Activated CD4-positive, CD25-positive, alpha-beta regulatory T cell (primary cell): ENCODE results near the gene LHX4.

Source experiments
- DNase-seq, 4 experiments: peaks; one replicate each; lab custom pipeline; 2025; lab: John Stamatoyannopoulos, UW

The LHX4 gene

DNA sequence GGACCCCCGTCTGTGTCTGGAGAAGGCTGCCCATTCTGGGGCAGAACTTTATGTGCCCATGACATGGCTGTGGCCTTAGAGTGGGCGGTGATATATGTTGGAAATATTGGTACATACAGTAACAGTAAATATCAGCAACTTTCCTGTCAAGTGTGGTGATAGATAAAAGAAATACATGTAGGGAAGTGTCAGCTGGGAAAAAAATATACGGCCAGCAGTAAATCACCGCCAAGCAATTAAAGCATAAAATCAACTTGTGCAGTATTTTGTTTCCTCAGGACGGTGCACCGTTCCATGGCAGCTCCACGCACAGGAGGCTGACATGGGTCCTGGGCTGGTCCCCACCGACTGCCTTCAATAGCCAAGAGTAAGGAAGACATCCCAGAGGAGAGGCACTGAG, 27.4 kb downstream of the LHX4 start:
- no peak for DNase-seq

DNA sequence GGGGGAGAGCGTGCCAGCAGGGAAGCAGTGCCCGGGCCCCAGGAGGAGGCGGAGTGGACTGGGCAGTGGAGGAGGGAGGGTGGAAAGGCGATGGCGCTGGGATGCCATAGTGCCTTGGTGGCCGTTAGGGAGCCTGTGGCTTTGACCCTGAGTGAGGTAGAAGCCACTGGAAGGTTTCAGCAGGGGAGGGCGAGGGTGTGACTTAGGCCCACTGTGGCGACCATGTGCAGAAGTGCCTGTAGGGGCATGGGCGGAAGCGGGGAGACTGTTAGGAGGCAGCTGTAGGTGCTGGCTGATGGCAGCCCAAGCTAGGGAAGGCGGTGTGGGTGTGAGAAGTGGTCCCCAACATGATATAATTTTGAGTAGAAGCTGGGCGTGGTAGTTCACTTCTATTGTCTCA, 28.2 kb downstream of the LHX4 start:
- no peak for DNase-seq

DNA sequence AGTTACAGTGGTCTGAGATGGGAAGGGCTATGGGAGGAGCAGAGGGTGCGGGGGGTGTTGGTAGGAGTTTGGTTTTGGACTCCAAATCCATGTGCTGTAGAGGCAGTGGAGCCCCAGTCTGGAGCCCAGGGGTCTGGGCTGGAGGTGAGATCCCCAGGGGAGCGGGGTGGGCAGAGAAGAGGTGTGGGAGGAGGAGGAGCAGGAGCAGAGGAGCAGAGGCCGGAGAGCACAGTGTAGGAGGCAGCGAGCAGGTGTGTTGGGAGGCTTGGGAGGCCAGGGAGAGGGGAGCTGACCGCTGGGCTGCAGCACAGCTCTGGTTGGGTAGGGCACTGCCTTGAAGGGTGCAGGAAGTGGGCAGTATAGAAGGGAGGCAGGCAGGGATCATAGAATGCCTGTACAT, 28.9 kb downstream of the LHX4 start:
- no peak for DNase-seq

DNA sequence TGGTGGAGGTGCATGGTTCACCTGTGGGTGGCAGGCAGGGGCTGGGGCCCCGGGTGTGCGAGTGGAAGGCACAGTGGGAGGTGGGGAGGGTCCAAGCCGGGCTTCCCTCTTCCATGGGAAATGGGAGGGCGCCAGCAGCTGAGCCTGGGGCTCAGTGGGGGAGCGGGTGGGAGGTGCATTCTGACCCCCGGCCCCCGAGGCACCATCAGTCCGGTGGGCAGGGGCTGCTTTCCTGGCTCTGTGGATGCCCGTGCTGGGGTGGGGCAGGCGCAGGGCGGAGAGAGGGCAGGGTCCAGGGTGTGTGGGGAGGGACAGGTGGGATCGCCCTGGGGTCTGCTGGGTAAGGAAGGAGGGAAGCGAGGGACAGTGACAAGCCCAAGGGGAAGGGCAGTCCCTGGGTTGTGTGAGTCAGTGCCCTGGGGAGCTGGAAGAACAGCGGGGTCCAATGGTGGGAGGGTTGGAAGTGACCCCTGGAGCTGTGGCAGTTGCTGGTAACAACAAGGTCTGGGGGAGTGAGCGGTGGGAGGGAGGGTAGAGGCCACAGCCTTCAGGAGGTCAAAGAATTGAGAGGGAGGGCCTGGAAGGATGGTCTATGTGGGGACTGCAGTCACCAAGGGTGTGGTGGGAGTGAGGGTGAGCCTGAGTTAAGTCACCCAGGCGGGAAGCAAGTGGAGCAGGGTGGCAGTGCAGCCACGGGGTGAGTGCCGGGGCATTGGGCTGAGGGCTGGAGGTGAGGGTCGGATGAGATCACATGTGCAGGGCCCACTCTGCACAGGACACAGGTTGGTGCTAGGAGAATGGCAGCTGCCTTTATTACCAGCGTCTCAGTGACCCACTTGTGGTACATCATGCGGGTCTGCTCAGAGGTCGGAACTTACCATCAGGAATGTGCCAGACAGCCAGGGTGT, 29.6 kb downstream of the LHX4 start:
- DNase-seq, result no peak

DNA sequence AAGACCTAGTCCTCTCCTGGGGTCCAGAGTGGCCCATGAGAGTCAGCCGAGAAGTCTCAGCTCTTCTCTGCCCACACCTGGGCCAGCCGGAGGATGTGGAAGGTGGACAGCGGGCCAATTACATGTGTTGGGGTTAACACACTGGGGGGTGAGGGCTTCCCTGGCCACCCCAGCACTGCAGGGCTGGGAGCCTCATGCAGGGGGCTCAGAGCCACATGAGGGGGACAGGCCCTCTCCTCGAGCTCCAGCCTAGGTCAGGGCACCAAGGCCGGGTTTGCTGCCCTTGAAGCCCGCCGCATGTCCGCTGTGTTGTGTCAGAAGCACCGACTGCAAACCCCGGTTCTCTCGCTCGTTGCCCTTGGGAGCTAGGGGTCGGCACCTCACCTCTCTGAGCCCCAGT, 30.5 kb downstream of the LHX4 start:
- no peak for DNase-seq

DNA sequence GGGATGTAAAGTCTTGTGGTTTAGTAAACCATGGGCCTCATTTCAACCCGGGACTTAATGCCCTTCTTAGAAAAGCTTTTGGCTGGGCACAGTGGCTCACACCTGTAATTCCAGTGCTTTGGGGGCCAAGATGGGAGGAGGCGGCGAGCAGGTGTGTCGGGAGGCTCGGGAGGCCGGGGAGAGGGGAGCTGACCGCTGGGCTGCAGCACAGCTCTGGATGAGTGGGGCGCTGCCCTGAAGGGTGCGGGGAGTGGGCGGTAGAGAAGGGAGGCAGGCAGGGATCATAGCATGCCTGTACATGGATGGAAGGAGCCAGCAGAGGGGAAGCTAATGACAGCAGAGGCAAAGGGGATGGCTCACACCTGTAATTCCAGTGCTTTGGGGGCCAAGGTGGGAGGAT, 31.0 kb downstream of the LHX4 start:
- no peak for DNase-seq

DNA sequence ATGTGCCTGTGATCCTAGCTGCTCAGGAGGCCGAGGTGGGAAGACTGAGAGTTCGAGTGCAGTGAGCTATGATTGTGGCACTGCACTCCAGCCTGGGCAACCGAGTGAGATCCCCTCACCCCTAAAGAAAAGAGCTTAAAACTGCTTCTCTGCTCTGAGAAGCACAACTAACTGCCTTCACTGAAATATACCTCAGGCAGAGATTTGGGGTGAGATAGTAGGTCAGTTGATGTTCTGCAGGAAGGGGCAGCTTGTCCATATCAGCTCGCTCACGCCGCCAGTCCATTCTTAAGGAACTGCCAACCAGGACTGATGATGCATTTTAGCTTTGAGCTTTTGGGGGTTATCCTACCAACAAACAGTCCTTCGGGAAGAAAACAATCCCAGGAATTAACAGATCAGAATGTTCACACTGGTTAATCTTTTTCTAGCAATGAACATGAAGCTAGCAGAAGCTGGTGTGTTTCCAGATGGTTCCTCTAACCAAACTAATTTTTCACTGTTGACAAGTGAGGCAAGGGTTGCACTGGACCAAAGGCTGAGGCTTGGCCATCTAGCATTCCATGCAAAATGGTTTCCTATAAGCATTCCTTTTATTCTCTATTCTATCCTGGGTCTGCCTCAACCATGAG, 31.6 kb downstream of the LHX4 start:
- no peak for DNase-seq

DNA sequence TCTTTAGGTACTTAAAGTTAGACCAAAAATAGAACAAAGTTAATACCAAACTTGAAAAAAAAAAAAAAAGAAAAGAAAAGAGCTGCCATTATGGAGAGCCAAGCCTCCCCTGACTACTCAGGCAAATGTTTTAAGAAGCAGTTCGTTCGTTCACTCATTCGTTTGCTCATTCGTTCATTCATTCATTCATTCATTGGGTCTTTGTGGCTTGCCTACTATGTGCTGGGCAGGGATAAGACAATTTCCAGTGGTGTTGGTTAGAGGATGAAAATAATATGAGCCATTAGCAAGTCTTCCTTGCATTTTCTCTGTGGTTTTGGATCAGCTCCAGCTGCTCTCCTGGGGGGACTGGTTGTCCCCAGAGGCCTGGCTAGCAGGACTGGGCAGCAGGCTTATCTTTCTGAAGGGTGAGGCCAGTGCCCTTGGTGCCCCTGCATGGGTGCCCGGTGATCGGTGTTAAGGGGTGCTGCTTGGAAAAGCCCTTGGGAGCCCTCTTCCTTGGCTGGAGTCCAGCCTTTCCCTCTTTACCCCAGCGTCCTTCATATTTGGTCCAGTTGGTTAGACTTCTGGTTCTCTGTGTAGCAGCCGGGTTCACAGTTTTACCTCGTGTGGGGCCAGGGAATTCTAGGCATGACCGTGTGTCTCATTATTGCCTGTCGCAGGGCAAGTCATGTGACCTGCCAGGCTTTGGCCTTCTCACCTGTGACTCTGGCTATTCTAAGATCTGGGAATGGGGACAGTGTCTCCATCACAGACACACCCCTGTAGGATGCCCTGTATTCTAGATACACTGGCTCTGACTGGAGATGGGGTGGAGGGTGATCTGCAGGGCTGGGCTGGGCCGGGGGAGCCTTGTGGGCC, 32.8 kb downstream of the LHX4 start:
- no peak for DNase-seq

DNA sequence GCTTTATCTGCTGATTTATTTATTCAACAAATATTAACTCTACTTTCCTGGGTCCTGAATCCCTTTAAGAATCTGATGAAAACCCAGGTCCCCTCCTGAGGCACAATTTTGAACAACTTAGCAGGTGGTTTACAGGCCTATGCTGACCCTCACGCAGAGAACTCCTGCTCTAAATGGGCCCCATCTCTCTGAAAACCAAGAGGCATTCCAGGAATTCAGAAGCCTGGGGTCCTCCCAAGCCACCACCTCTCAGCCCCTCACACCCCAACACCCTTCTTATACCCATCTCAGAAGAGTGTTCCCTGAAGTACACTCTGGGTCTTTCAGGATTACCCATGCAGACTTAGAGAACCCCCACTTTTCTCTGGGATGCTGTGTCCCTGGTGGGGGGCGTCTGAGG, 34.5 kb downstream of the LHX4 start:
- no peak for DNase-seq

DNA sequence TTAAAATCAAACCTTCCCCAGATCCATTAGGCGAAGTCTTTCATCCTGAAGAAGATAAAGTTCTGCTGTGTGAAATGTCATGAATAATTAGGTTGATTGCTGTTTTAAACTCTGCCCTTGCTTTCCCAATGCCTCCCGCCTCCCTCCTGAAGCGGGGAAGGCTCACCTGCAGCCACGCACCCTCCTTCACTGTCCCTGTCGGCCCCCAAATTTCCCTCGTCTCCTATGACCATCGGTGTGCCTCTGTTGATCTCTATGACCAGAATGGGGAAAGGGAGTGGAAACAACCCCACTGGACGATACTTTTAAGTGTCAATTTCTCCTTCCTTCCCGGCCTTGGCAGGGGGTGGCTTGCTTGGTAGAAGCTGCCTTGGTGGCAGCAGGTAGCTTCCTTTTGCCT, 35.1 kb downstream of the LHX4 start:
- DNase-seq, result no peak

DNA sequence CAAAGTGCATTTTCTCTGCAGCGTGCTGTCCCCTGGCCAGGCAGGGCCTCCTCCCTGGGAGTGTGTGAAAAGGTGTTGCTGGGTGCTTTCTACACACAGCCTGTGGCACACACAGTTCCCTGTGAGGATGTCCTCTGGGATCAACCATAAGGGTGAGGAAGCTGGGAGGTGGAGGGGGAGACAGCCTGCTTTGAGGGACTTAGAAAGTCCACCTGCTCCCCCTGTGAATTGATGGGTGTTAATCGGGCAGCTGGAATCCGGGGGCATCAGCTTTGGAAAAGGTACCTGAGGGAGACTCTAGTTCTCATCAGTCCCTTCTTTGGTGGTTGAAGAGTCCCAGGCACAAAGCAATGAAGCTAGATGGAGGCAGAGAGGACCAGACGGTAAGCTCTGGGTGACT, 35.8 kb downstream of the LHX4 start:
- no peak for DNase-seq

DNA sequence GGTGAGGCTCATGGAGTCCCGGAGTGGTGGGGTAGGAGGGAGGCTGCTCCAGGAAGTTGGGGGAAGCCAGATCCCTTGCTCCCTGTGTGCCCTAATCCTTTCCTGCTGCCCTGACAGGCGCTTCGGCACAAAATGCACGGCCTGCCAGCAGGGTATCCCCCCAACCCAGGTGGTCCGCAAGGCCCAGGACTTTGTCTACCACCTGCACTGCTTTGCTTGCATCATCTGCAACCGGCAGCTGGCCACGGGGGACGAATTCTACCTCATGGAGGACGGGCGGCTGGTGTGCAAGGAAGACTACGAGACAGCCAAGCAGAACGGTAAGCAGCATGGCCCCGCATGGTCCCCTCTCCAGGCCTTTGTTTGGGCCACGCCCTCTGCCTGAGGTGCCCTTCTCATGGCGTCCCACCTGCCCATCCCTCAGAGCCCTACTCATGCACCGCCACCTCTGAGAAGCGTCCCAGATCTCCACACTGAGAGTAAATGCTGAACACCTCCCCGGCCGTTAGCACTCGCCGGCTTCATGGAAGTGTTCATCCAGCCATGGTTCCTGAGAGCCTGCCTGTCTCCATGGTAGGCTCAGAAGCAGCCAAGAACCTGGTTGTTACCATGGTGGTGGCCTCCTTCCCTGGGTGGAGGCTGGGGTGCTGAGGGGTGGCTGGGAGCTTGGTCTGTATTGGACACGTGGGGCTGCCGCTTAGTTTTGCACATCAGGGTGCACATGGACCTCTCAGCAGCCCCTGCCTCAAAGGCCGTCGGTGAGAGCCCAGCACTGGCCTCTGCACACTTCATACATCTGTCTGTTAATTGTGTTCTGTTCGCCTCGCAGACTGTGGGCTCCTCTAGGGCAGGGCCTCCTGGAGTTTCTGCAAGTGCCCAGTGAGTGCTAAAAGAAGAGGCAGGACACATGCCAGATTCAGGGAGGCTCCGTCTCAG, 36.5 kb downstream of the LHX4 start:
- DNase-seq, result no peak

DNA sequence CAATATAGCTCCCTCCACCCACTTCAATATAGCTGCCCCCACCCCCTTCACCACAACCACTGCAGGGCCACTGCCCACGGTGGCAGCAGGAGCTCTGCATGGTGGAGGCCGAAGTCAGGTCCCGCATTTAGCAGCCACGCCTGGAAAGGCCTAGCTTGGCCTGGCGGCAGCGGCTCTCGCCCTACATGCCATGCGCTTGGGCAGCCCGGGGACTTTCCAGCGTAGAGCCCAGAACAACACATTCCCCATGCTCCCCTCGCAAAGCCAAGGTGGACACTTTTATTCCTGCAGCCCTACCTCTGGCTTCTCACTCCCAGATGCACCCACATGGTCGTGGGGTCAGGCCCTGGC, 37.1 kb downstream of the LHX4 start:
- no peak for DNase-seq

DNA sequence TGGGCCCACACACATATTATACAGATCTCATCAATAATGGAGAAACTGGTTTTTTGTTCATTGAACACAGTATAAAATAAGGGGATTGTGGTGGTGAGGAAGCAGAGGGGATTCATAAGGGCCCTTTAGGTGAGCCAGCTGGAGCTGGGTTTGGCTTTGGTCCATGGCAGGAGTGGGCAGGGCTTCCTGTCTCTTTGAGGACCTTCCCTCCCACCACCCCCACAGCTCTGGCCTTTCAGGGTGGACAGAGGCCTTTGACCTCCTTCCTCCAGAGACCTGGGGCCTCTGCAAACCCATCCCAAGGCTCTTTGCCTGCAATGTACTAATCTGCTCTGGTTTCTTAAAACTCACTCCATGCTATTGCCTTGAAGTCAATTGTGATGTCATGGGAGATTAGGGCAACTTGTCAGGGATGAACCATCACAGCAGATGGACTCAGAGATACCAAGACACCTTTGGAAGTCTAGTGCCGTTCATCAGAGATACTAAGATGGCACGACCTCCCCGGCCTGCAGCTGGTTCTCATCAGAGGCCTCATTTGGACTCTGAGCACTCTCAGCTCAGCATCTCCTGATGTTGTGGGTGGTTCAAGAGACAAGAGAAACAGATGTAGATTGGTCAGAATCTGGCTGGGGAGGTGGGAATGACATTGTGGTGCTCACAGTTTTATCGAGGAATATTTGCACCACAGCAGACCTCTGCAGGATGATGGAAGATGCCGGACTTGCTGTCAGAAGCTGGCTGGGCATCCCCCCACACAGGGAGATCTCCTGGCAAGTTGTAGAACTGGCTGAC, 37.9 kb downstream of the LHX4 start:
- DNase-seq, result no peak

DNA sequence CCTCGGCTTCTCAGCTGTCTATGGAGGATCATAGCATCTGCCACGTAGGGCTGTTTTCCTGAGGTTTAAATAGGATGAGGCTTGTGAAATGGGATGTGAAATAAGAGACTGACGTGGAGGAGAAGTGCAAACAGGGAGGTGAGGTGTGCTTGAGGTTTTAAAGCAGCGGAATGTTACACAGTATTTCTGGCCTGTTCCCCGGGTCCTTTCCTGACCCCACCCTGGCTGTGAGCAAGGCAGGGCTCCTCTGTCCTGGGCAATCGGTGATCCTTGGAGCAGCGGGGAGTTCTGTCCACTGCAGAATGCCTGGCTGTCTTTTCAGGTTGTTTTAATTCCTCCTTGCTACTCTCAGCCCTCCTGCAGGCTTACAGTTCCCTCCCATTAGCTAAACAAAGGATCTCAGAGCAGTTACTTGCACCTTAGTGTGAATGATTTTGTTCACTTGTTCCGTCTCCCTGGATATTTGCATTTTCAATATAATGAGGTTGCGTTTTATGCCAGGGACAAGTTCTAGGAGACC, 38.6 kb downstream of the LHX4 start:
- no peak for DNase-seq

DNA sequence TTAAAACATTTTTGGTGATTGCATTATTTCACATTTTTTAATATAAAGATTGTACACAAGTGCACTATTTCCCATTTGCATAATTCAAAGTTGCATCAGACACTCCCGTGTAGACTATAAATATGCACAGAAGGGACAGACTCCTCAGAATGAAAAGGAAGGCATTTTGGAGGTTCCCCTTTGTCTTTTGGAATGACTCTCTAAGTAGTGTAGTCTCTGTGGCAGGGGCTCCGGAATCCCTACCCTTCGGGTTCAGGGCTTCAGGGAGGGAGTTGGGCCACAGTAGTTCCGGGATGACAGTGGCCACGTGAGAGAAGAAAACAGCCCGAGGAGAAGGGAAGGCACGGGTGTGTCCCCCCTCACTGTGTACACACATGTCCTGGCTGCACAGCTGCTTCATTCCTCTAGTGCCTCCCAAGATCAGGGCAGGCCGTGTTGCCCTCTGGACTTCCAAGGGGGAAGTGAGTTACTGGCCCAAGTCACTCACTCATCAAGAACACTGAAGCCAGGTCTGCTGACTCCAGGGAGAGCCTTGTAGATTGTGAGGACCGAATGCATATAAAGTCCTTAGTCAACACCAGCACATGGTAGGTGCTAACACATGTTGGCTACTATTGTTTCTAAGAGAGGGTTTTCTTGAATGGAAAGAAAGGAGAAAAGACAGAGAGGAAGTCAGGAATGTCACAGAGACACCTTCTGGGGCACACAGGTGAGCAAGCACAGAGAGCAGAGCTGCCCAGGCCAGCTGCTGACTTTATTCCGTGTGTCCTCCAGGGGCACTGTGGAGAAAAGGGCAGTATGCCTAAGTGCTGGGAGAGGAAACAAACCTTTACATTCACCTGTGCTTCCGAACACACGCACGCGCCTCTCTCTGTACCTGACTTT, 39.8 kb downstream of the LHX4 start:
- no peak for DNase-seq

DNA sequence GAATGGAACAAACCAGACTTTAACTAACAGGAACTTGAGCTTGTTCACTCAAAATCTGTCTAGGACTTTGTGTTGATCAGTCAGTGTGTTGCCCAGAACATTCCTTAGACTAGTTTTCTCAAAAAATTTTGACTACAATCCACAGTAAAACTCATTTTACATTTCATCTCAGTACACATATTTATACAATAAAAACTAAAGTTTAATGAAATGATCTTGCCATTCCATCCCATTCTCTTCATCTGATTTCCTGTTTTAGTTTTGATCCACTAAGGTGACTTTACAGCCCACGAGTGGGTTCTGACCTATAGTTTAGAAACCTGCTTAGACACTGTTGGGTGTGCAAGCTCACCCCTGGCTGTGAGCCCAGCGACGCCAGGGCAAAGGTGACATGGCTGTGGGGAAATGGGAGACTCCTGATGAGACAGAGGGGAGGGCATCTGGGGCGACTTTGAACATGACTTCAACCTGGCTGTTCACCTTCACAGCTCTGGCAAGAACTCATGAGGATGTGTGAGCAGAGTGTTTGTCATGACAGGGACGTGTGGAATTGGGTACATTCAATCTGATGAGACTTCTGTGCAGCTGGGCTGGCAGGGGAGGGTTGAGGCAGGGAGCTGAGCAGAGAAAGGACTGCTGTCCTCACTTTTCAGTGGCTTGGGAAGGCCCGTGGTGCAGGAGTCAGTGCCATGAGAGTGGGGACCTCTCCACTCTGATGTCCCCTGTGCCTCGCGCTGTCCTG, 40.6 kb downstream of the LHX4 start:
- no peak for DNase-seq

DNA sequence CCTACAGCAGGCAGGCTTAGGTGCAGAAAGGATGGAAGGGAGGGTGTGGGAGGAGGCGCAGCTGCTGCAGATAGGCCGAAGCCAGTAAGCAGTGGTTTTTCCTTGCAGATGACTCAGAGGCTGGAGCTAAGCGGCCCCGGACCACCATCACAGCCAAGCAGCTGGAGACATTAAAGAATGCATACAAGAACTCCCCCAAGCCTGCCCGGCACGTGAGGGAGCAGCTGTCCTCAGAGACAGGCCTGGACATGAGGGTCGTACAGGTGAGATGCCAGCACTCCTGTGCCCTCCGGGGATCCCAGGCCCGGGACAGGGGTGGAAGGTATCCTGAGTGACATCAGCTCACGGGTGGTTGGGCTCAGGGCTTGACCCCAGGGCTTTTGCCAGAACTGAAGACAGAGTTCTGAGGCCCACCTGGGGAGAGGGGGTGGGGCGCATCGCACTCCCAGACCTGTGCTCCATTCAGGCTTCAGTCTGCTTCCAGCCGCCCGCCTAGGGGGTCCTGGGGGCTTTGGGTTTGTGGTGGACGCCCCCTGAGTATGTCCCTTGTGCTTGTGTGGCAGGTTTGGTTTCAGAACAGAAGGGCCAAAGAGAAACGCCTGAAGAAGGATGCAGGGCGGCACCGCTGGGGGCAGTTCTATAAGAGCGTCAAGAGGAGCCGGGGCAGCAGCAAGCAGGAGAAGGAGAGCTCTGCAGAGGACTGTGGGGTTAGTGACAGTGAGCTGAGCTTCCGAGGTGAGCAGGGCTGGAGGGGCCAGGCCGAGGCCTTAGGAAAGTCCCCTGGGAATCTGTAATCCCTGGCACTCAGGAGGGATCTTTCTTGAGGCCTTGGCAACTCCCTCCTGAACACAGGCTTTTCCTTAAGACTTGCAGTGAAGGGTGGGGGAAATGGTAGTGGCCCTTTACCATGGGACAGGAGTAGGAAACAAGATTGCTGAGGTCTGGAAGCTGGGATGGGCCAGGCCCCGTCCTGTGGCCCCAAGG, 41.5 kb downstream of the LHX4 start:
- no peak for DNase-seq
